ENCODE measurements around the gene TIMM44.

TIMM44 gene

GRCh38 chr19:7947939-7948338 lies 4.5 kb upstream of the TIMM44 start:
- CTCF ChIA-PET: interaction anchor here (0.9 to 1.6 kb wide), 3 partner anchors 19 to 54 kb away, joined by 3 to 7 read pairs (median 3); no protein-coding TSS in a partner anchor
- no peak overlapping the region for H3K4me3 ChIP-seq (ENCODE audit: low read depth, low read length)
- DNase-seq (ENCODE audit: low read depth, low spot score): no peak
- POLR2A ChIA-PET: no interaction called here
- no peak for TF ChIP-seq CTCF (IDR thresholded peaks at IDR 0.05; ENCODE audit: insufficient read depth, low read length, missing control alignments)

- H3K4me3 ChIP-seq (ENCODE audit: low read depth, low read length): peak overlapping the region; percentile 60
- DNase-seq (ENCODE audit: low read depth, low spot score): peak; percentile 65
- TF ChIP-seq CTCF (IDR thresholded peaks at IDR 0.05; ENCODE audit: insufficient read depth, low read length, missing control alignments): peak; percentile 70
- CTCF ChIA-PET: interaction anchor here (0.7 to 6.0 kb wide), 40 partner anchors 9 to 397 kb away, joined by 3 to 160 read pairs (median 7); partner anchors contain the start of genes CTXN1, ELAVL1, MAP2K7 and SNAPC2
- POLR2A ChIA-PET: interaction anchor here (0.6 to 2.2 kb wide), 9 partner anchors 8 to 61 kb away, joined by 3 to 10 read pairs (median 4); partner anchors contain the start of genes ELAVL1 and SNAPC2
Observed at GRCh38 chr19:7944177-7944761, 803 bp upstream of the TIMM44 start.

GRCh38 chr19:7942981-7943443 lies 454 bp downstream of the TIMM44 start:
- H3K4me3 ChIP-seq (ENCODE audit: low read depth, low read length): peak overlapping the region; percentile 97
- no peak for DNase-seq (ENCODE audit: low read depth, low spot score)
- POLR2A ChIA-PET: interaction anchor here (0.7 to 2.2 kb wide), 8 partner anchors 9 to 73 kb away, joined by 3 to 10 read pairs (median 5); partner anchors contain the start of genes ELAVL1 and SNAPC2
- no peak for TF ChIP-seq CTCF (IDR thresholded peaks at IDR 0.05; ENCODE audit: insufficient read depth, low read length, missing control alignments)
- CTCF ChIA-PET: interaction anchor here (0.6 to 6.0 kb wide), 24 partner anchors 8 to 319 kb away, joined by 3 to 160 read pairs (median 10); partner anchors contain the start of genes CTXN1, ELAVL1, MAP2K7 and SNAPC2

GRCh38 chr19:7941895-7942596 lies 1.4 kb downstream of the TIMM44 start:
- DNase-seq (ENCODE audit: low read depth, low spot score): no peak
- H3K4me3 ChIP-seq (ENCODE audit: low read depth, low read length): peak overlapping the region; percentile 97
- ChIA-PET POLR2A (interaction anchor here (0.7 kb wide), 1 partner anchor 11 kb away, joined by 3 read pairs; no protein-coding TSS in a partner anchor), CTCF (interaction anchor here (0.9 to 6.0 kb wide), 6 partner anchors 12 to 313 kb away, joined by 3 to 160 read pairs (median 8); partner anchors contain the start of gene ELAVL1)
- no peak for TF ChIP-seq CTCF (IDR thresholded peaks at IDR 0.05; ENCODE audit: insufficient read depth, low read length, missing control alignments)

- H3K4me3 ChIP-seq (ENCODE audit: low read depth, low read length): no peak overlapping the region
- TF ChIP-seq CTCF (IDR thresholded peaks at IDR 0.05; ENCODE audit: insufficient read depth, low read length, missing control alignments): no peak
- DNase-seq (ENCODE audit: low read depth, low spot score): no peak
- ChIA-PET CTCF (interaction anchor here (2.2 to 6.0 kb wide), 2 partner anchors 11 to 61 kb away, joined by 13 to 103 read pairs; partner anchors contain the start of gene ELAVL1), POLR2A (no interaction called here)
Observed at GRCh38 chr19:7940841-7941240, 2.6 kb downstream of the TIMM44 start.

GRCh38 chr19:7934766-7935165 lies 8.7 kb downstream of the TIMM44 start:
- no peak for TF ChIP-seq CTCF (IDR thresholded peaks at IDR 0.05; ENCODE audit: insufficient read depth, low read length, missing control alignments)
- no peak for DNase-seq (ENCODE audit: low read depth, low spot score)
- H3K4me3 ChIP-seq (ENCODE audit: low read depth, low read length): no peak overlapping the region
- ChIA-PET POLR2A (no interaction called here), CTCF (interaction anchor here (1.2 kb wide), 1 partner anchor 9 kb away, joined by 8 read pairs; the partner anchor contains the start of gene TIMM44)

Measured in AG04449 (cell line).